HG03097 (cell line): ENCODE measurements around the gene ZNF107.
"Not testable (repeated sequence)": the region's sequence is repeated elsewhere in the genome, so short reads cannot be mapped to it uniquely, and the experiment has no call there.

Source experiments
- ATAC-seq: cut with Tn5 transposase; IDR thresholded peaks from one replicate; pipeline ENCODE4 v1.9.1; 2021; ENCODE audit not compliant: unreplicated experiment, low FRiP score

Gene ZNF107

DNA sequence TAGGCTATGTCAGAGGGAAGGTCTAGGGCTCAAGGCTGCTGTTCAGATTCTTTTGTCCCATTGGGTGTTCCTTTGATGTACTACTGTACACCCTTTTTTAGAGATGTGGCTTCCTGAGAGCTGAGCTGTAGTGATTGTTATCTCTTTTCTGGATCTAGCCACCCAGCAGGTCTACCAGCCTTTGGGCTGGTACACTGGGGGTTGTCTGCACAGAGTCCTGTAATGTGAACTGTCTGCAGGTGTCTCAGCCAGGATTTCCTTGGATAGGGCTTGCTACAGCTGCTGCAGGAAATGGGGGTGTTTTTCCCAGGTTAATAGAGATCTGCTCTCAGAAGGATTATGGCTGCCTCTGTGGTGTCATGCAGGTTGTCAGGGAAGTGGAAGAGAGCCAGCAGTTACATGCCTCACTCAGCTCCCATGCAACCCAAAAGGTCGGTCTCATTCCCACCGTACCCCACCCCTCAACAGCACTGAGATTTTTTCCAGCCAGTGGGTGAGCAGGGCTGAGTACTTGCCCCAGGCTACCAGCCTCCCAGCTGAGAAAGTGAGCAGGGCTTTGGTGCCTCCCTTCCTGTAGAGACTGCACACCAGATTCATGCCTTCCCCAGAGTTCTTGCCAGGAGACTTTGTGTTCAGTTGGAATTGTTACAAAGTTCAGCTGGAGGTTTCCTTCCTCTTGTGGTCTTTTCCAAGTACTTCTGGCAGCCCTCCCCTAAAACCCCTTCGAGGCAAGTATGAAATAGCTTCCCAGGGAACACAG is 63.3 kb downstream of the ZNF107 start:
- no peak for ATAC-seq

- ATAC-seq = no peak
These were observed 67.8 kb downstream of the ZNF107 start for GRCh38 chr7:64733550-64734240.

- no peak for ATAC-seq
These were observed 70.6 kb downstream of the ZNF107 start for GRCh38 chr7:64736575-64736974.

GRCh38 chr7:64738403-64738802 is 72.5 kb downstream of the ZNF107 start:
- not testable (repeated sequence) for ATAC-seq

- ATAC-seq = not testable (repeated sequence)
These were observed 73.0 kb downstream of the ZNF107 start for GRCh38 chr7:64738953-64739352.

DNA sequence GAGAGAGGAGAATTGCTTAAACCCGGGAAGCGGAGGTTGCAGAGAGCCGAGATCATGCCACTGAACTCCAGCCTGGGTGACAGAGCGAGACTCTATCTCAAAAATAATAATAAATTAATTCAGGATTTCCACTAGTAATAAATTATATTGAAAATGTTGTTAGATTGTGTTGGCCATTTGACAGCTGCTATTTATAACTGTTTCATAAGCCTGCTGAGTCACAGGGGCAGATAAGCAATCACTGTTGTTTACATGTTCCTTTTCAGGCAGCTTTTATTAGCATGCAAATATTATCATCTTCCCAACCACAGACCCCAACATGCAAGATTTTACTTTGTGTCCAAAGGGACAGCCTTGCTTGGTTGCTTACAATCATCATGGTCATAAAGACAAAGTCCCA is 78.7 kb downstream of the ZNF107 start:
- no peak for ATAC-seq

- no peak for ATAC-seq
These were observed 81.9 kb downstream of the ZNF107 start for GRCh38 chr7:64747802-64748201.

DNA sequence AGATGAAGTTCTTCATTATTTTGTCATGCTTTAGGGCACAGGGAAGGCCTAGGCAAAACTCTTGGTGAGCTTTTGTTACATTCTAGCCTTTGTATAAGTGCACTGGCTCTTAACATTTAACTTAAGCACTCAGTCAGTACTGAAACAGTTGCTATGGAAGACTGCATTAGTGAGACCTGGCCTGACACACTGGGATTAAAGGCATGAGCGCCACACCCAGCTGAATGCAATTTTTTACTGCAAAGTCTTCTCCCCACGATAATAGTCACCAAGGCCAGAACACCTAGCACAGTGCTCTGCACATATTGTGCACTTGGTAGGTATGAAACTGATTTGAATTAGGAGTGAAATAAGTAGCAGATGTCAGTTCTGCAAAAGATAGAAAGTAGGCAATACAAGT is 87.1 kb downstream of the ZNF107 start:
- no peak for ATAC-seq

DNA sequence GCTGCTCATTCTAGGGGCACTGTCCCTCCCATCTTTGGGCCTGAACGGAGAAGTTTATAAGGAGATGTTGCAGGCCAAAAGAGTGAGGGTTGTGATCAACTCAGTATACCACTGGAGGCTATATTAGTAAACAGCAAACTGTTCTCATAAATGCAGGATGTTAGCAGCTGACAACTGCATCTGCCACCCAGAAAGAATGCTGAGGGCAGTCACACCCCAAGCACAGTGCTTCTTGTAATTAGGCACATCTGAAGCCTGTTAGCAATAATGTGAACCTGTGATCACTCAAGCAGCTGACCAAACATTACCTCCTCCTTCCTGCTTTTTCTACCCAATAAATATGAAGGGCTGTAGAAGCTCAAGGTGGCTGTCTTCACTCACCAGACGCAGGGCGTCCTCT is 89.9 kb downstream of the ZNF107 start:
- ATAC-seq = no peak

DNA sequence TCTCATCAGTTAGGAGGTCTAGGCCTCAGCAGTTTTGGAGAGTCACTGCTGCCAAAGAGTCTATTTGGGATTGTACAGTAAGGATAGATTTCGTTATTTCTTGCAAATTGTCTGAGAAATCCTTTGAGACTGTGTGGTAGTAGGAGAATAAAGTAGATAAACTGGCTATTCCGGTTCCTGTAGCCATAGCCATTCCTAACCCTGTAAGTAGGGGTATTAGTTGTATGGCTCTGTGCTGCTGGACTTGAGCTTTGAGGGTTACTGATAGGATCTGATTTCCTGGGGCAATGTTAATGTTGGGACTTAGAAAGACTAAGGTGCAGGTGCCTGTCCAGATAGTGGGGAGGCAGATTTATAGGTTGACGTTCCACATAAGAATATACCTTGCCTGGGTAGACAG is 92.2 kb downstream of the ZNF107 start:
- no peak for ATAC-seq
